Activated CD8-positive, alpha-beta T cell treated with anti-CD3 and anti-CD28 coated beads for 36 hours (primary cell): Measurements from ENCODE around the gene SPATA25. TPM values are rescaled to one million over a fixed set of nuclear protein-coding genes. Genes with fewer than 3 reads are reported as not detected.
A peak's percentile ranks its signal among the peaks of the same experiment; 100 is the strongest.
"Not testable (repeated sequence)": the region's sequence is repeated elsewhere in the genome, so short reads cannot be mapped to it uniquely, and the experiment has no call there.

Experiments used
- ATAC-seq: fragments of 200-7000 bp; cut with Tn5 transposase; one replicate; pipeline ENCODE4 v1.10.0; 2021; ENCODE audit warnings: mild to moderate bottlenecking, moderate library complexity
- CTCF ChIA-PET: fragments of 350-600 bp; sonication (Branson Sonifier 250); formaldehyde crosslinking; loops from one replicate; lab custom pipeline; 2021; ENCODE audit warnings: antibody characterized with exemption; lab: Charles Lee
- POLR2A ChIA-PET: fragments of 350-600 bp; sonication (Branson Sonifier 250); formaldehyde crosslinking; loops from one replicate; lab custom pipeline; 2021; ENCODE audit warnings: antibody characterized with exemption; lab: Charles Lee
- DNase-seq: peaks from one replicate; pipeline ENCODE4 v3.0.0-alpha.2; 2020
- H3K27ac Mint-ChIP-seq: one replicate; pipeline ENCODE4 v1.8.0; 2021; ENCODE audit warnings: mild to moderate bottlenecking, mixed read lengths
- H3K27me3 Mint-ChIP-seq: one replicate; pipeline ENCODE4 v1.8.0; 2021; ENCODE audit warnings: mixed read lengths
- H3K36me3 Mint-ChIP-seq: one replicate; pipeline ENCODE4 v1.8.0; 2021; ENCODE audit warnings: low read depth, mixed read lengths
- H3K4me1 Mint-ChIP-seq: one replicate; pipeline ENCODE4 v1.8.0; 2021; ENCODE audit warnings: low read depth, mixed read lengths
- H3K4me3 Mint-ChIP-seq: one replicate; pipeline ENCODE4 v1.8.0; 2021; ENCODE audit warnings: mild to moderate bottlenecking, moderate library complexity, mixed read lengths
- H3K9me3 Mint-ChIP-seq: one replicate; pipeline ENCODE4 v1.8.0; 2021; ENCODE audit warnings: mixed read lengths
- intact Hi-C: fragments of 100-400 bp; cut with micrococcal nuclease; formaldehyde crosslinking; loops from one replicate; pipeline ENCODE4 v1.10.0; 2022
- total RNA-seq, 2 experiments: library from RNA; stranded (reverse); gene quantifications; one replicate each; pipeline ENCODE4 v1.2.3, GENCODE V29; 2021
- TF ChIP-seq, protein P1 (sequence below): fragments of 200-600 bp; IDR thresholded peaks from one replicate; pipeline ENCODE4 v1.8.0; 2022; ENCODE audit warnings: antibody characterized with exemption, mild to moderate bottlenecking

Gene SPATA25
- total RNA-seq, 2 experiments from 2014 or later = 0.58 to 0.74 TPM

DNA sequence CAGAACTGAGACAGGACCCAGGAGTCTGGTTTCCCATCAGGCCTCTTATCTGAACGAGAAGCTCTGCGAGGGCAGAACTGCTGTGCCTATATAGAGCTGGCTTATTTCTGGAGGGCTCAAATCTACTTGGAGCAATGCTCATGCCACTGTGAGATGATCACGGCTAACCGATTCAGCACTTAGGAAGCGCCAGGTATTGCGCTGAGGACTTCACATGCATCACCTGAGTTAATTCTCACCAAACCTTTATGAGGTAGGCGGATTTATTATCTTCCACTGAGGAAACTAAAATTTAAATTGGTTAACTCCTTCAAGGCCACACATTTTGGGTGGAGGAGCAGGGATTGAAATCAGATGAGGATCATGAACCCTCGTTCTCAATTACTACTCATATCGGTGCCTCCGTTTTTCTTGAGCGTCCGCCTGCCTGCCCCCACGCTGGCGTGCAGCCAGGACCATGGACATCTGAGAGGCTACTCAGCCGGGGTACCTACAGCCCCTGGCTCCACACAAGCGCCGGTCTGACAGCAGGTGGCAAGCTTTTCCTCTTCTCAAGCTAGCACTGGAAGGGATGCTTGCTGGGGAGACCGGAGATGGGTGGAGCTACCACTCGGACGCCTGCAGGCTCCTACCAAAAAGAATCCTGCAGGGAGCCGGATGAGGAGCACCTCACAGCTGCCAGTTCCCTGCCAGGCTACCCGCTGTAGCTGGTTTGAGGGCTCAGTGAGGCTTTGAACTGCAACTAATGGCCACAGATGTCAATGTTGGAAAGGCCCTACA, 46.0 kb upstream of the SPATA25 start:
- peaks cover 10% of the 10 kb centered on the region for H3K36me3 Mint-ChIP-seq

DNA sequence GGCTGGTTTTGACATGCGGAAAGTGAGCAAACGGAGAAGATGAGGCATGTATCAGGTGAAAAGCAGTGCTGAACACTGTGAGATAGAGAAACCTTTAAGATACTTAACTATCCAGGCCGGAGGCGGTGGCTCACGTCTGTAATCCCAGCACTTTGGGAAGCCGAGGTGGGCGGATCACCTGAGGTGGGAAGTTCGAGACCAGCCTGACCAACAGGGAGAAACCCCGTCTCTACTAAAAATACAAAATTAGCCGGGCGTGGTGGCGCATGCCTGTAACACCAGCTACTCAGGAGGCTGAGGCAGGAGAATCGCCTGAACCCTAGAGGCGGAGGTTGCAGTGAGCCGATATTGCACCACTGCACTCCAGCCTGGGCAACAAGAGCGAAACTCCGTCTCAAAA, 44.3 kb upstream of the SPATA25 start:
- H3K4me3 Mint-ChIP-seq, H3K27me3 Mint-ChIP-seq, H3K27ac Mint-ChIP-seq, H3K4me1 Mint-ChIP-seq, H3K36me3 Mint-ChIP-seq, H3K9me3 Mint-ChIP-seq, CTCF ChIA-PET, DNase-seq, ATAC-seq: not testable (repeated sequence)
- intact Hi-C loops = loop anchor here (10.0 kb wide), 1 partner anchor 107 kb away; the partner anchor contains the start of gene TNNC2
- POLR2A ChIA-PET = interaction anchor here (1.3 kb wide), 1 partner anchor 39 kb away, joined by 3 read pairs; no protein-coding TSS in a partner anchor

More for the DNA sequence above, 46.0 kb upstream of the SPATA25 start:
- DNase-seq (peak; percentile 76), ATAC-seq (peak; percentile 19)
- Mint-ChIP-seq H3K4me3 (peak overlapping the region; percentile 95), H3K9me3 (no peaks in the 10 kb centered on the region), H3K27me3 (no peaks in the 10 kb centered on the region), H3K4me1 (peaks cover 21% of the 10 kb centered on the region), H3K27ac (peak overlapping the region; percentile 96)
- intact Hi-C loops = loop anchor here (2.0 to 10.0 kb wide), 2 partner anchors 49 to 109 kb away; partner anchors contain the start of gene TNNC2
- POLR2A ChIA-PET = interaction anchor here (0.9 to 8.9 kb wide), 14 partner anchors 9 to 95 kb away, joined by 3 to 119 read pairs (median 13); partner anchors contain the start of genes CTSA, NEURL2, PLTP and ZNF335
- CTCF ChIA-PET = interaction anchor here (0.7 to 9.3 kb wide), 13 partner anchors 11 to 134 kb away, joined by 3 to 74 read pairs (median 4); partner anchors contain the start of genes NEURL2 and ZSWIM1
- TF ChIP-seq, protein P1, sequence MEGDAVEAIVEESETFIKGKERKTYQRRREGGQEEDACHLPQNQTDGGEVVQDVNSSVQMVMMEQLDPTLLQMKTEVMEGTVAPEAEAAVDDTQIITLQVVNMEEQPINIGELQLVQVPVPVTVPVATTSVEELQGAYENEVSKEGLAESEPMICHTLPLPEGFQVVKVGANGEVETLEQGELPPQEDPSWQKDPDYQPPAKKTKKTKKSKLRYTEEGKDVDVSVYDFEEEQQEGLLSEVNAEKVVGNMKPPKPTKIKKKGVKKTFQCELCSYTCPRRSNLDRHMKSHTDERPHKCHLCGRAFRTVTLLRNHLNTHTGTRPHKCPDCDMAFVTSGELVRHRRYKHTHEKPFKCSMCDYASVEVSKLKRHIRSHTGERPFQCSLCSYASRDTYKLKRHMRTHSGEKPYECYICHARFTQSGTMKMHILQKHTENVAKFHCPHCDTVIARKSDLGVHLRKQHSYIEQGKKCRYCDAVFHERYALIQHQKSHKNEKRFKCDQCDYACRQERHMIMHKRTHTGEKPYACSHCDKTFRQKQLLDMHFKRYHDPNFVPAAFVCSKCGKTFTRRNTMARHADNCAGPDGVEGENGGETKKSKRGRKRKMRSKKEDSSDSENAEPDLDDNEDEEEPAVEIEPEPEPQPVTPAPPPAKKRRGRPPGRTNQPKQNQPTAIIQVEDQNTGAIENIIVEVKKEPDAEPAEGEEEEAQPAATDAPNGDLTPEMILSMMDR = peak; percentile 25

DNA sequence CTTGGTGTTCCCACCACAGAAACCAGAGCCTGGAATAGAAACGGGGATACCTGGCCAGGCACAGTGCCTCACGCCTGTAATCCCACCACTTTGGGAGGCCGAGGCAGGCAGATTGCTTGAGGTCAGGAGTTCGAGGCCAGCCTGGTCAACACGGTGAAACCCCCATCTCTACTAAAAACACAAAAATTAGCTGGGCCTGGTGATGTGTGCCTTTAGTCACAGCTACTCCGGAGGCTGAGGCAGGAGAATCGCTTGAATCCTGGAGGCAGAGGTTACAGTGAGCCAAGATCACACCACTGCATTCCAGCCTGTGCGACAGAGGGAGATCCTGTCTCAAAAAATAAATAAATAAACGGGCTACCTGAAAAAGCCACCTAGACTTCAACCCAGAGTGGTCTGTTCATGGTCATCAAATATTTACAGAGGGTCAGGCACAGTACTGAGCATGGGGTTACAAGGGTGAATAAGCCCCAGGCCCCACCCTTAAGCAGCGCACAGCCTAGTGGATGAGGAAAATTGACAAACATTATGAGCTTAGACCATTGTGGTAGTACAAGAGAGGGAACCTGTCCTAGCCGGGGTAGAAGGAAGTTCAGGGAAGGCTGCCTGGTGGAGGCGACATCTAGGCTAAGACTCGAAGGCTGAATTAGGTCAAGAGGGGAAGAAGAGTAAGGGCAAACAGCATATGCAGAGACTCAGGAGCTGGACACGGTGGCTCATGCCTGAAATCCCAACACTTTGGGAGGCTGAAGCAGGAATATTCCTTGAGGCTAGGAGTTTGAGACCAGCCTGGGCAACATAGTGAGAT, 39.9 kb upstream of the SPATA25 start:
- TF ChIP-seq, protein P1 = no peak
- Mint-ChIP-seq H3K9me3 (no peaks in the 10 kb centered on the region), H3K4me3 (no peak overlapping the region), H3K36me3 (no peaks in the 10 kb centered on the region), H3K27ac (no peak overlapping the region), H3K27me3 (no peaks in the 10 kb centered on the region), H3K4me1 (no peaks in the 10 kb centered on the region)
- ChIA-PET CTCF (interaction anchor here (1.3 kb wide), 3 partner anchors 42 to 128 kb away, joined by 4 to 6 read pairs (median 4); no protein-coding TSS in a partner anchor), POLR2A (interaction anchor here (0.8 kb wide), 1 partner anchor 19 kb away, joined by 3 read pairs; no protein-coding TSS in a partner anchor)
- DNase-seq = no peak
- no peak for ATAC-seq
- intact Hi-C loops = no loop called here

DNA sequence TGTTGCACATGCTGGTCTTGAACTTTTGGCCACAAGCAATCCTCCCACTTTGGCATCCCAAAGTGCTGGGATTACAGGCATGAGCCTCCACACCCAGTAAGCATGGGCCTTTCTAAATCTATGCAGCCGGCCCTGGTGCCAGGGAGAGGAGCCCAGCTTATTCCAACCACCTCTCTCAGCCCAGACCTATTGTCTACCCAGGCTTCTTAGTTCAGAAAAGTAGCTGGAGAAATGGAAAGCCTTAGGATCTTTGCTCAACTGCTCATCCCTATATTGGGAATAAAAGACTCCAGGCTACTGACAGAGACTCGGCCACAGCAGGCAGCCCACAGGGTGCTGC, 39.3 kb upstream of the SPATA25 start:
- DNase-seq (no peak), ATAC-seq (no peak)
- Mint-ChIP-seq H3K36me3 (no peaks in the 10 kb centered on the region), H3K4me3 (no peak overlapping the region), H3K27me3 (peaks cover under 1% of the 10 kb centered on the region), H3K27ac (no peak overlapping the region), H3K4me1 (peaks cover 2% of the 10 kb centered on the region), H3K9me3 (no peaks in the 10 kb centered on the region)
- ChIA-PET CTCF (interaction anchor here (1.3 to 1.5 kb wide), 3 partner anchors 11 to 102 kb away, joined by 4 to 5 read pairs (median 4); no protein-coding TSS in a partner anchor), POLR2A (interaction anchor here (0.9 to 1.5 kb wide), 2 partner anchors 8 to 11 kb away, joined by 3 to 5 read pairs; partner anchors contain the start of gene PCIF1)
- TF ChIP-seq, protein P1 = no peak
- intact Hi-C loops = no loop called here
